Sigmoid colon (tissue), 4 donors: ENCODE measurements around the gene DIPK1C.

Experiments used
- EP300 ChIP-seq, 4 donors: sonication (generic); formaldehyde crosslinking; IDR thresholded peaks; one replicate each; pipeline ENCODE4 v1.6.1; 2017; ENCODE audit warnings: antibody characterized with exemption in 4 of 4
- POLR2A ChIP-seq, 2 donors: fragments of 450-650 bp; IDR thresholded peaks; one replicate each; pipeline ENCODE4 v1.6.1; 2016; ENCODE audit warnings: antibody characterized with exemption in 2 of 2, mild to moderate bottlenecking in 2 of 2, moderate library complexity in 2 of 2
- POLR2AphosphoS5 ChIP-seq, 4 donors: sonication (generic); formaldehyde crosslinking; IDR thresholded peaks; one replicate each; pipeline ENCODE4 v1.6.1; 2017; ENCODE audit warnings: antibody characterized with exemption in 4 of 4
- TF ChIP-seq, protein P1 (sequence below), 4 experiments: fragments of 450-650 bp in 3 of 4; fragments of 200-600 bp in 1 of 4; IDR thresholded peaks; one replicate each; pipeline ENCODE4 v1.5.1; 2016 to 2019; ENCODE audit warnings: antibody characterized with exemption in 4 of 4, mild to moderate bottlenecking in 3 of 4, moderate library complexity in 2 of 4

- TF ChIP-seq EP300 (IDR thresholded peaks at IDR 0.05), result no peak
- TF ChIP-seq POLR2A (IDR thresholded peaks at IDR 0.05), result no peak
- TF ChIP-seq, protein P1, sequence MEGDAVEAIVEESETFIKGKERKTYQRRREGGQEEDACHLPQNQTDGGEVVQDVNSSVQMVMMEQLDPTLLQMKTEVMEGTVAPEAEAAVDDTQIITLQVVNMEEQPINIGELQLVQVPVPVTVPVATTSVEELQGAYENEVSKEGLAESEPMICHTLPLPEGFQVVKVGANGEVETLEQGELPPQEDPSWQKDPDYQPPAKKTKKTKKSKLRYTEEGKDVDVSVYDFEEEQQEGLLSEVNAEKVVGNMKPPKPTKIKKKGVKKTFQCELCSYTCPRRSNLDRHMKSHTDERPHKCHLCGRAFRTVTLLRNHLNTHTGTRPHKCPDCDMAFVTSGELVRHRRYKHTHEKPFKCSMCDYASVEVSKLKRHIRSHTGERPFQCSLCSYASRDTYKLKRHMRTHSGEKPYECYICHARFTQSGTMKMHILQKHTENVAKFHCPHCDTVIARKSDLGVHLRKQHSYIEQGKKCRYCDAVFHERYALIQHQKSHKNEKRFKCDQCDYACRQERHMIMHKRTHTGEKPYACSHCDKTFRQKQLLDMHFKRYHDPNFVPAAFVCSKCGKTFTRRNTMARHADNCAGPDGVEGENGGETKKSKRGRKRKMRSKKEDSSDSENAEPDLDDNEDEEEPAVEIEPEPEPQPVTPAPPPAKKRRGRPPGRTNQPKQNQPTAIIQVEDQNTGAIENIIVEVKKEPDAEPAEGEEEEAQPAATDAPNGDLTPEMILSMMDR (IDR thresholded peaks at IDR 0.05), result no peak
- TF ChIP-seq POLR2AphosphoS5 (IDR thresholded peaks at IDR 0.05), result no peak
Observed at GRCh38 chr18:74395648-74396154, 61.4 kb downstream of the DIPK1C start.
